Activated T-cell treated with anti-CD3 and anti-CD28 coated beads, Interleukin-2, amount 50 U/mL, for 4 hours (primary cell): Measurements from ENCODE around the gene CELF4. TPM values are rescaled to one million over a fixed set of nuclear protein-coding genes. Genes with fewer than 3 reads are reported as not detected.

Experiments used
- ATAC-seq, 2 donors: fragments of 200-7000 bp; cut with Tn5 transposase; one replicate each; pipeline ENCODE4 v1.10.0; 2021
- DNase-seq: peaks from one replicate; pipeline ENCODE4 v3.0.0-alpha.2; 2020
- H3K27me3 Mint-ChIP-seq: one replicate; pipeline ENCODE4 v1.8.0; 2021; ENCODE audit warnings: low read depth, mixed read lengths
- H3K36me3 Mint-ChIP-seq: one replicate; pipeline ENCODE4 v1.8.0; 2022; ENCODE audit warnings: mixed read lengths; ENCODE audit not compliant: insufficient read depth
- H3K4me1 Mint-ChIP-seq: one replicate; pipeline ENCODE4 v1.8.0; 2021; ENCODE audit warnings: low read depth, mixed read lengths
- H3K4me3 Mint-ChIP-seq: one replicate; pipeline ENCODE4 v1.8.0; 2021; ENCODE audit warnings: mild to moderate bottlenecking, moderate library complexity, mixed read lengths
- H3K9me3 Mint-ChIP-seq: one replicate; pipeline ENCODE4 v1.8.0; 2021; ENCODE audit warnings: mixed read lengths
- total RNA-seq, 3 donors: library from RNA; stranded (reverse); gene quantifications; one replicate each; pipeline ENCODE4 v1.2.1, GENCODE V29; 2021

Gene CELF4
- total RNA-seq, 3 donors from 2014 or later = not detected

GRCh38 chr18:37438417-37439180 lies 127.0 kb downstream of the CELF4 start:
- ATAC-seq (no peak), DNase-seq (no peak)
- Mint-ChIP-seq H3K4me1 (no peaks in the 10 kb centered on the region), H3K4me3 (no peak overlapping the region), H3K9me3 (no peaks in the 10 kb centered on the region), H3K27me3 (peaks cover 4% of the 10 kb centered on the region), H3K36me3 (no peaks in the 10 kb centered on the region)

- Mint-ChIP-seq H3K4me3 (no peak overlapping the region), H3K4me1 (no peaks in the 10 kb centered on the region), H3K36me3 (no peaks in the 10 kb centered on the region), H3K27me3 (peaks cover 4% of the 10 kb centered on the region), H3K9me3 (no peaks in the 10 kb centered on the region)
- no peak for ATAC-seq
- no peak for DNase-seq
Observed at GRCh38 chr18:37435996-37436395, 129.6 kb downstream of the CELF4 start.

- no peaks in the 10 kb centered on the region for H3K9me3 Mint-ChIP-seq
- peaks cover 4% of the 10 kb centered on the region for H3K27me3 Mint-ChIP-seq
- DNase-seq (no peak), ATAC-seq (no peak)
- no peak overlapping the region for H3K4me3 Mint-ChIP-seq
- no peaks in the 10 kb centered on the region for H3K4me1 Mint-ChIP-seq
- no peaks in the 10 kb centered on the region for H3K36me3 Mint-ChIP-seq
Observed at GRCh38 chr18:37435150-37435867, 130.3 kb downstream of the CELF4 start.

- ATAC-seq = no peak
- Mint-ChIP-seq H3K4me1 (no peaks in the 10 kb centered on the region), H3K9me3 (no peaks in the 10 kb centered on the region), H3K27me3 (peaks cover 4% of the 10 kb centered on the region), H3K36me3 (no peaks in the 10 kb centered on the region), H3K4me3 (no peak overlapping the region)
- no peak for DNase-seq
Observed at GRCh38 chr18:37434161-37434860, 131.3 kb downstream of the CELF4 start.

GRCh38 chr18:37432436-37433195 lies 133.0 kb downstream of the CELF4 start:
- peaks cover 4% of the 10 kb centered on the region for H3K27me3 Mint-ChIP-seq
- H3K36me3 Mint-ChIP-seq = no peaks in the 10 kb centered on the region
- DNase-seq (no peak), ATAC-seq (no peak)
- no peaks in the 10 kb centered on the region for H3K9me3 Mint-ChIP-seq
- H3K4me3 Mint-ChIP-seq = no peak overlapping the region
- no peaks in the 10 kb centered on the region for H3K4me1 Mint-ChIP-seq

GRCh38 chr18:37430357-37431076 lies 135.1 kb downstream of the CELF4 start:
- H3K4me1 Mint-ChIP-seq = no peaks in the 10 kb centered on the region
- H3K9me3 Mint-ChIP-seq = no peaks in the 10 kb centered on the region
- no peak overlapping the region for H3K4me3 Mint-ChIP-seq
- DNase-seq = no peak
- no peak for ATAC-seq
- peaks cover 2% of the 10 kb centered on the region for H3K27me3 Mint-ChIP-seq
- no peaks in the 10 kb centered on the region for H3K36me3 Mint-ChIP-seq

- no peaks in the 10 kb centered on the region for H3K9me3 Mint-ChIP-seq
- H3K27me3 Mint-ChIP-seq = no peaks in the 10 kb centered on the region
- no peaks in the 10 kb centered on the region for H3K4me1 Mint-ChIP-seq
- ATAC-seq (no peak), DNase-seq (no peak)
- no peaks in the 10 kb centered on the region for H3K36me3 Mint-ChIP-seq
- H3K4me3 Mint-ChIP-seq = no peak overlapping the region
Observed at GRCh38 chr18:37429791-37430190, 135.8 kb downstream of the CELF4 start.

- Mint-ChIP-seq H3K4me1 (no peaks in the 10 kb centered on the region), H3K4me3 (no peak overlapping the region), H3K9me3 (no peaks in the 10 kb centered on the region), H3K27me3 (no peaks in the 10 kb centered on the region), H3K36me3 (no peaks in the 10 kb centered on the region)
- DNase-seq = no peak
- ATAC-seq = no peak
Observed at GRCh38 chr18:37428288-37428974, 137.2 kb downstream of the CELF4 start.

GRCh38 chr18:37426586-37426985 lies 139.0 kb downstream of the CELF4 start:
- Mint-ChIP-seq H3K27me3 (no peaks in the 10 kb centered on the region), H3K9me3 (no peaks in the 10 kb centered on the region), H3K36me3 (no peaks in the 10 kb centered on the region), H3K4me1 (no peaks in the 10 kb centered on the region), H3K4me3 (no peak overlapping the region)
- no peak for DNase-seq
- ATAC-seq = no peak

- Mint-ChIP-seq H3K27me3 (no peaks in the 10 kb centered on the region), H3K9me3 (no peaks in the 10 kb centered on the region), H3K36me3 (no peaks in the 10 kb centered on the region), H3K4me3 (no peak overlapping the region), H3K4me1 (no peaks in the 10 kb centered on the region)
- no peak for ATAC-seq
- DNase-seq = no peak
Observed at GRCh38 chr18:37425222-37425621, 140.4 kb downstream of the CELF4 start.

GRCh38 chr18:37424507-37424906 lies 141.1 kb downstream of the CELF4 start:
- Mint-ChIP-seq H3K27me3 (no peaks in the 10 kb centered on the region), H3K36me3 (no peaks in the 10 kb centered on the region), H3K4me3 (no peak overlapping the region), H3K4me1 (no peaks in the 10 kb centered on the region), H3K9me3 (no peaks in the 10 kb centered on the region)
- DNase-seq (no peak), ATAC-seq (no peak)

GRCh38 chr18:37422596-37422995 lies 143.0 kb downstream of the CELF4 start:
- no peaks in the 10 kb centered on the region for H3K4me1 Mint-ChIP-seq
- H3K4me3 Mint-ChIP-seq = no peak overlapping the region

GRCh38 chr18:37422116-37422515 lies 143.5 kb downstream of the CELF4 start:
- no peaks in the 10 kb centered on the region for H3K9me3 Mint-ChIP-seq
- H3K36me3 Mint-ChIP-seq = no peaks in the 10 kb centered on the region
- no peak for DNase-seq
- ATAC-seq = no peak
- H3K4me1 Mint-ChIP-seq = no peaks in the 10 kb centered on the region
- H3K27me3 Mint-ChIP-seq = peaks cover 3% of the 10 kb centered on the region
- no peak overlapping the region for H3K4me3 Mint-ChIP-seq

More at GRCh38 chr18:37422596-37422995, 143.0 kb downstream of the CELF4 start:
- H3K9me3 Mint-ChIP-seq = no peaks in the 10 kb centered on the region
- peaks cover 3% of the 10 kb centered on the region for H3K27me3 Mint-ChIP-seq
- ATAC-seq = no peak
- no peak for DNase-seq
- no peaks in the 10 kb centered on the region for H3K36me3 Mint-ChIP-seq
